Activated CD4-positive, alpha-beta T cell treated with anti-CD3 and anti-CD28 coated beads, Interleukin-2, amount 50 U/mL, for 24 hours (primary cell): ENCODE measurements around the gene LPP.

Source experiments
- DNase-seq, 2 donors: peaks; one replicate each; pipeline ENCODE4 v3.0.0-alpha.2; 2020; ENCODE audit warnings: low read depth in 1 of 2, low spot score in 1 of 2

The LPP gene

GRCh38 chr3:188352196-188352927 is 198.4 kb downstream of the LPP start:
- DNase-seq, result no peak

GRCh38 chr3:188353426-188353825 is 199.5 kb downstream of the LPP start:
- no peak for DNase-seq

GRCh38 chr3:188358787-188359493 is 205.0 kb downstream of the LPP start:
- no peak for DNase-seq

GRCh38 chr3:188360364-188360881 is 206.5 kb downstream of the LPP start:
- DNase-seq, result no peak

GRCh38 chr3:188361888-188362287 is 207.9 kb downstream of the LPP start:
- DNase-seq, result no peak

- no peak for DNase-seq
Observed at GRCh38 chr3:188362405-188362831, 208.5 kb downstream of the LPP start.

GRCh38 chr3:188365184-188365583 is 211.2 kb downstream of the LPP start:
- no peak for DNase-seq

GRCh38 chr3:188365988-188366698 is 212.2 kb downstream of the LPP start:
- no peak for DNase-seq

GRCh38 chr3:188367678-188368077 is 213.7 kb downstream of the LPP start:
- no peak for DNase-seq

- no peak for DNase-seq
Observed at GRCh38 chr3:188369526-188369925, 215.6 kb downstream of the LPP start.

GRCh38 chr3:188370081-188370830 is 216.3 kb downstream of the LPP start:
- no peak for DNase-seq

- DNase-seq, result no peak
Observed at GRCh38 chr3:188378786-188379185, 224.8 kb downstream of the LPP start.

- DNase-seq, result no peak
Observed at GRCh38 chr3:188380252-188380651, 226.3 kb downstream of the LPP start.

GRCh38 chr3:188380722-188381121 is 226.8 kb downstream of the LPP start:
- no peak for DNase-seq

GRCh38 chr3:188383748-188384147 is 229.8 kb downstream of the LPP start:
- DNase-seq, result no peak

GRCh38 chr3:188385295-188385694 is 231.3 kb downstream of the LPP start:
- DNase-seq, result no peak

GRCh38 chr3:188389711-188390342 is 235.9 kb downstream of the LPP start:
- peak in 1 of 2 donors; percentile 59 for DNase-seq

GRCh38 chr3:188390343-188390718 is 236.4 kb downstream of the LPP start:
- DNase-seq, result no peak

GRCh38 chr3:188390775-188391443 is 237.0 kb downstream of the LPP start:
- no peak for DNase-seq

- no peak for DNase-seq
Observed at GRCh38 chr3:188391592-188391991, 237.6 kb downstream of the LPP start.
